ENCODE results near the gene TRAPPC6A.

GRCh38 chr19:45138303-45138751 lies 39.7 kb downstream of the TRAPPC6A start:
- TF ChIP-seq GATA2 (IDR thresholded peaks at IDR 0.05; ENCODE audit: low read depth, low read length) (no peak), GATA3 (IDR thresholded peaks at IDR 0.05; ENCODE audit: low read depth, low read length) (no peak)
